ENCODE results near the gene SLC39A6. TPM values are rescaled to one million over a fixed set of nuclear protein-coding genes. Genes with fewer than 3 reads are reported as not detected.
A peak's percentile ranks its signal among the peaks of the same experiment; 100 is the strongest.

Gene SLC39A6
- total and polyA plus RNA-seq, 8 donors: 2.9 to 24.5 (median 16.4) TPM

- no peak for TF ChIP-seq CTCF (IDR thresholded peaks at IDR 0.05)
- 68 to 89% methylated on average over 1 of the region's 1 CpG for WGBS, 2 donors
- Histone ChIP-seq H3K27me3 (no peaks in the 10 kb centered on the region), H3K4me3 (no peak overlapping the region), H3K9me3 (no peaks in the 10 kb centered on the region), H3K36me3 (peaks cover 0 to 13% (median 0%) of the 10 kb centered on the region in 3 donors), H3K4me1 (no peaks in the 10 kb centered on the region), H3K27ac (no peak overlapping the region)
- no peak for ATAC-seq
- FAIRE-seq: no peak
- DNase-seq: no peak
- intact Hi-C loops (cut with DNase I): no loop called here
Measured at GRCh38 chr18:36114738-36115137, 14.4 kb downstream of the SLC39A6 start.

GRCh38 chr18:36114251-36114650 is 14.9 kb downstream of the SLC39A6 start:
- no peak for DNase-seq
- ATAC-seq: no peak
- no peaks in the 10 kb centered on the region for H3K9me3 ChIP-seq
- intact Hi-C loops (cut with DNase I): no loop called here
- peaks cover 0 to 13% (median 0%) of the 10 kb centered on the region in 3 donors for H3K36me3 ChIP-seq
- no peak overlapping the region for H3K27ac ChIP-seq
- no peak for FAIRE-seq
- no peak for TF ChIP-seq CTCF (IDR thresholded peaks at IDR 0.05)
- 89 to 91% methylated on average over 4 of the region's 4 CpGs for WGBS, 2 donors
- H3K4me3 ChIP-seq: no peak overlapping the region
- peaks cover 0 to 4% (median under 1%) of the 10 kb centered on the region in 3 donors for H3K4me1 ChIP-seq
- H3K27me3 ChIP-seq: no peaks in the 10 kb centered on the region

- intact Hi-C loops (cut with DNase I): no loop called here
- FAIRE-seq: no peak
- TF ChIP-seq CTCF (IDR thresholded peaks at IDR 0.05): no peak
- H3K27ac ChIP-seq: no peak overlapping the region
- peaks cover 0 to 8% (median 7%) of the 10 kb centered on the region in 3 donors for H3K4me1 ChIP-seq
- no peaks in the 10 kb centered on the region for H3K27me3 ChIP-seq
- H3K4me3 ChIP-seq: no peak overlapping the region
- DNase-seq: no peak
- no peaks in the 10 kb centered on the region for H3K9me3 ChIP-seq
- ATAC-seq: peak in 2 of 4 donors; percentile 63 to 74
- peaks cover 0 to 13% (median 0%) of the 10 kb centered on the region in 3 donors for H3K36me3 ChIP-seq
Measured at GRCh38 chr18:36112302-36112701, 16.8 kb downstream of the SLC39A6 start.

- ATAC-seq: peak; percentile 52 to 78 (median 57)
- Histone ChIP-seq H3K9me3 (no peaks in the 10 kb centered on the region), H3K4me1 (peaks cover 0 to 8% (median 7%) of the 10 kb centered on the region in 3 donors), H3K27me3 (no peaks in the 10 kb centered on the region), H3K4me3 (no peak overlapping the region), H3K36me3 (peaks cover 0 to 13% (median 0%) of the 10 kb centered on the region in 3 donors), H3K27ac (no peak overlapping the region)
- no peak for DNase-seq
- 29 to 31% methylated on average over 1 of the region's 1 CpG for WGBS, 2 donors
- FAIRE-seq: no peak
- intact Hi-C loops (cut with DNase I): no loop called here
- TF ChIP-seq CTCF (IDR thresholded peaks at IDR 0.05): no peak
Measured at GRCh38 chr18:36109737-36110136, 19.4 kb downstream of the SLC39A6 start.

GRCh38 chr18:36108601-36109000 is 20.5 kb downstream of the SLC39A6 start:
- FAIRE-seq: no peak
- no peak for ATAC-seq
- Histone ChIP-seq H3K27me3 (no peaks in the 10 kb centered on the region), H3K9me3 (no peaks in the 10 kb centered on the region), H3K4me1 (peaks cover 0 to 8% (median 7%) of the 10 kb centered on the region in 3 donors), H3K36me3 (peaks cover 0 to 4% (median 0%) of the 10 kb centered on the region in 3 donors), H3K4me3 (no peak overlapping the region), H3K27ac (no peak overlapping the region)
- no peak for DNase-seq
- WGBS, 2 donors: 57 to 71% methylated on average over 5 of the region's 5 CpGs
- intact Hi-C loops (cut with DNase I): no loop called here
- no peak for TF ChIP-seq CTCF (IDR thresholded peaks at IDR 0.05)

Measured in pancreas (tissue), 10 donors.